SH-SY5Y (cell line): ENCODE data around the gene RNF183.

Experiments used
- GATA2 ChIP-seq: IDR thresholded peaks from 2 replicates; pipeline ENCODE4 v1.6.1; 2011; ENCODE audit warnings: mild to moderate bottlenecking, low read depth, low read length
- GATA3 ChIP-seq: IDR thresholded peaks from 2 replicates; pipeline ENCODE4 v1.6.1; 2011; ENCODE audit warnings: low read depth, mild to moderate bottlenecking, low read length, moderate library complexity

RNF183 gene

GRCh38 chr9:113302792-113303418 is at the start of gene RNF183:
Gene RNF183, minus strand, starts transcription at chr9:113303376. Its CDS starts 5,192 bp downstream, at chr9:113298184.
- TF ChIP-seq GATA2 (no peak), GATA3 (no peak)

- TF ChIP-seq GATA2 (no peak), GATA3 (no peak)
Measured at GRCh38 chr9:113352411-113352810, 49.2 kb upstream of the RNF183 start.

GRCh38 chr9:113352006-113352405 is 48.8 kb upstream of the RNF183 start:
- TF ChIP-seq GATA3 = no peak
- no peak for TF ChIP-seq GATA2

- TF ChIP-seq GATA2 (no peak), GATA3 (no peak)
Measured at GRCh38 chr9:113350937-113351336, 47.8 kb upstream of the RNF183 start.

GRCh38 chr9:113350107-113350661 is 47.0 kb upstream of the RNF183 start:
- TF ChIP-seq GATA2 (no peak), GATA3 (no peak)

- no peak for TF ChIP-seq GATA3
- no peak for TF ChIP-seq GATA2
Measured at GRCh38 chr9:113349445-113350094, 46.4 kb upstream of the RNF183 start, which contains the start of gene BSPRY. Gene BSPRY, plus strand, starts transcription at chr9:113349541. Its CDS starts 39 bp downstream, at chr9:113349580.

- TF ChIP-seq GATA2 = no peak
- no peak for TF ChIP-seq GATA3
Measured at GRCh38 chr9:113349066-113349444, 45.9 kb upstream of the RNF183 start.

- TF ChIP-seq GATA2 (no peak), GATA3 (no peak)
Measured at GRCh38 chr9:113348437-113348836, 45.3 kb upstream of the RNF183 start.

GRCh38 chr9:113345671-113346070 is 42.5 kb upstream of the RNF183 start:
- no peak for TF ChIP-seq GATA2
- no peak for TF ChIP-seq GATA3

- no peak for TF ChIP-seq GATA3
- TF ChIP-seq GATA2 = no peak
Measured at GRCh38 chr9:113345190-113345589, 42.0 kb upstream of the RNF183 start.

GRCh38 chr9:113343732-113344231 is 40.6 kb upstream of the RNF183 start:
- no peak for TF ChIP-seq GATA3

- TF ChIP-seq GATA3 (no peak), GATA2 (no peak)
Measured at GRCh38 chr9:113341712-113342410, 38.7 kb upstream of the RNF183 start.

- no peak for TF ChIP-seq GATA2
Measured at GRCh38 chr9:113340011-113340699, 37.0 kb upstream of the RNF183 start, which contains the start of gene WDR31. Gene WDR31, minus strand, starts transcription at chr9:113340275. Its CDS starts 8,253 bp downstream, at chr9:113332022.

GRCh38 chr9:113337714-113338113 is 34.5 kb upstream of the RNF183 start:
- TF ChIP-seq GATA3 (no peak), GATA2 (no peak)

- no peak for TF ChIP-seq GATA2
- no peak for TF ChIP-seq GATA3
Measured at GRCh38 chr9:113331780-113332179, 28.6 kb upstream of the RNF183 start.
